DMS53 treated with DMSO at 0.1 percent for 48 hours (cell line): ENCODE measurements around the gene MAPT.
"Not testable (repeated sequence)": the region's sequence is repeated elsewhere in the genome, so short reads cannot be mapped to it uniquely, and the experiment has no call there.

Source experiments
- DNase-seq: peaks from one replicate; lab custom pipeline; 2025; ENCODE audit not compliant: unreplicated experiment; lab: John Stamatoyannopoulos, UW

Gene MAPT

GRCh38 chr17:46003907-46004748, 109.8 kb downstream of the MAPT start:
- DNase-seq = no peak

DNA sequence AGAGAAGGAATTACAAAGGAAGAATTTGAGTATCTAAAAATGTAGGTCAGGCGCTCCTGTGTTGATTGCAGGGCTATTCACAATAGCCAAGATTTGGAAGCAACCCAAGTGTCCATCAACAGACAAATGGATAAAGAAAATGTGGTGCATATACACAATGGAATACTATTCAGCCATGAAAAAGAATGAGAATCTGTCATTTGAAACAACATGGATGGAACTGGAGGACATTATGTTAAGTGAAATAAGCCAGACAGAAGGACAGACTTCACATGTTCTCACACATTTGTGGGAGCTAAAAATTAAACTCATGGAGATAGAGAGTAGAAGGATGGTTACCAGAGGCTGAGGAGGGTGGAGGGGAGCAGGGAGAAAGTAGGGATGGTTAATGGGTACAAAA, 111.7 kb downstream of the MAPT start:
- not testable (repeated sequence) for DNase-seq

DNA sequence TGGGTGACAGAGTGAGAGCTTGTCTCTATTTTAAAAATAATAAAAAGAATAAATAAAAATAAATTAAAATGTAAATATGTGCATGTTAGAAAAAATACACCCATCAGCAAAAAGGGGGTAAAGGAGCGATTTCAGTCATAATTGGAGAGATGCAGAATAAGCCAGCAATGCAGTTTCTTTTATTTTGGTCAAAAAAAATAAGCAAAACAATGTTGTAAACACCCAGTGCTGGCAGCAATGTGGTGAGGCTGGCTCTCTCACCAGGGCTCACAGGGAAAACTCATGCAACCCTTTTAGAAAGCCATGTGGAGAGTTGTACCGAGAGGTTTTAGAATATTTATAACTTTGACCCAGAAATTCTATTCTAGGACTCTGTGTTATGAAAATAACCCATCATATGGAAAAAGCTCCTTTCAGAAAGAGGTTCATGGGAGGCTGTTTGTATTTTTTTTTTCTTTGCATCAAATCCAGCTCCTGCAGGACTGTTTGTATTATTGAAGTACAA, 113.2 kb downstream of the MAPT start:
- DNase-seq = no peak

- DNase-seq = no peak
Measured at GRCh38 chr17:46008591-46008990, 114.2 kb downstream of the MAPT start.

DNA sequence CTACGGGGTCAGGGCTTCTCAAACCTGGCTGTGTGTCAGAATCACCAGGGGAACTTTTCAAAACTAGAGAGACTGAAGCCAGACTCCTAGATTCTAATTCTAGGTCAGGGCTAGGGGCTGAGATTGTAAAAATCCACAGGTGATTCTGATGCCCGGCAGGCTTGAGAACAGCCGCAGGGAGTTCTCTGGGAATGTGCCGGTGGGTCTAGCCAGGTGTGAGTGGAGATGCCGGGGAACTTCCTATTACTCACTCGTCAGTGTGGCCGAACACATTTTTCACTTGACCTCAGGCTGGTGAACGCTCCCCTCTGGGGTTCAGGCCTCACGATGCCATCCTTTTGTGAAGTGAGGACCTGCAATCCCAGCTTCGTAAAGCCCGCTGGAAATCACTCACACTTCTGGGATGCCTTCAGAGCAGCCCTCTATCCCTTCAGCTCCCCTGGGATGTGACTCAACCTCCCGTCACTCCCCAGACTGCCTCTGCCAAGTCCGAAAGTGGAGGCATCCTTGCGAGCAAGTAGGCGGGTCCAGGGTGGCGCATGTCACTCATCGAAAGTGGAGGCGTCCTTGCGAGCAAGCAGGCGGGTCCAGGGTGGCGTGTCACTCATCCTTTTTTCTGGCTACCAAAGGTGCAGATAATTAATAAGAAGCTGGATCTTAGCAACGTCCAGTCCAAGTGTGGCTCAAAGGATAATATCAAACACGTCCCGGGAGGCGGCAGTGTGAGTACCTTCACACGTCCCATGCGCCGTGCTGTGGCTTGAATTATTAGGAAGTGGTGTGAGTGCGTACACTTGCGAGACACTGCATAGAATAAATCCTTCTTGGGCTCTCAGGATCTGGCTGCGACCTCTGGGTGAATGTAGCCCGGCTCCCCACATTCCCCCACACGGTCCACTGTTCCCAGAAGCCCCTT, 115.6 kb downstream of the MAPT start:
- DNase-seq = no peak

DNA sequence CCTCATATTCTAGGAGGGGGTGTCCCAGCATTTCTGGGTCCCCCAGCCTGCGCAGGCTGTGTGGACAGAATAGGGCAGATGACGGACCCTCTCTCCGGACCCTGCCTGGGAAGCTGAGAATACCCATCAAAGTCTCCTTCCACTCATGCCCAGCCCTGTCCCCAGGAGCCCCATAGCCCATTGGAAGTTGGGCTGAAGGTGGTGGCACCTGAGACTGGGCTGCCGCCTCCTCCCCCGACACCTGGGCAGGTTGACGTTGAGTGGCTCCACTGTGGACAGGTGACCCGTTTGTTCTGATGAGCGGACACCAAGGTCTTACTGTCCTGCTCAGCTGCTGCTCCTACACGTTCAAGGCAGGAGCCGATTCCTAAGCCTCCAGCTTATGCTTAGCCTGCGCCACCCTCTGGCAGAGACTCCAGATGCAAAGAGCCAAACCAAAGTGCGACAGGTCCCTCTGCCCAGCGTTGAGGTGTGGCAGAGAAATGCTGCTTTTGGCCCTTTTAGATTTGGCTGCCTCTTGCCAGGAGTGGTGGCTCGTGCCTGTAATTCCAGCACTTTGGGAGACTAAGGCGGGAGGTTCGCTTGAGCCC, 116.3 kb downstream of the MAPT start:
- DNase-seq = no peak

DNA sequence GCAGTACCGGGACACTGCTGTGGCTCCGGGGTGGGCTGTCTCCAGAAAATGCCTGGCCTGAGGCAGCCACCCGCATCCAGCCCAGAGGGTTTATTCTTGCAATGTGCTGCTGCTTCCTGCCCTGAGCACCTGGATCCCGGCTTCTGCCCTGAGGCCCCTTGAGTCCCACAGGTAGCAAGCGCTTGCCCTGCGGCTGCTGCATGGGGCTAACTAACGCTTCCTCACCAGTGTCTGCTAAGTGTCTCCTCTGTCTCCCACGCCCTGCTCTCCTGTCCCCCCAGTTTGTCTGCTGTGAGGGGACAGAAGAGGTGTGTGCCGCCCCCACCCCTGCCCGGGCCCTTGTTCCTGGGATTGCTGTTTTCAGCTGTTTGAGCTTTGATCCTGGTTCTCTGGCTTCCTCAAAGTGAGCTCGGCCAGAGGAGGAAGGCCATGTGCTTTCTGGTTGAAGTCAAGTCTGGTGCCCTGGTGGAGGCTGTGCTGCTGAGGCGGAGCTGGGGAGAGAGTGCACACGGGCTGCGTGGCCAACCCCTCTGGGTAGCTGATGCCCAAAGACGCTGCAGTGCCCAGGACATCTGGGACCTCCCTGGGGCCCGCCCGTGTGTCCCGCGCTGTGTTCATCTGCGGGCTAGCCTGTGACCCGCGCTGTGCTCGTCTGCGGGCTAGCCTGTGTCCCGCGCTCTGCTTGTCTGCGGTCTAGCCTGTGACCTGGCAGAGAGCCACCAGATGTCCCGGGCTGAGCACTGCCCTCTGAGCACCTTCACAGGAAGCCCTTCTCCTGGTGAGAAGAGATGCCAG, 117.6 kb downstream of the MAPT start:
- DNase-seq = no peak

GRCh38 chr17:46012506-46013079, 118.2 kb downstream of the MAPT start:
- DNase-seq = no peak

DNA sequence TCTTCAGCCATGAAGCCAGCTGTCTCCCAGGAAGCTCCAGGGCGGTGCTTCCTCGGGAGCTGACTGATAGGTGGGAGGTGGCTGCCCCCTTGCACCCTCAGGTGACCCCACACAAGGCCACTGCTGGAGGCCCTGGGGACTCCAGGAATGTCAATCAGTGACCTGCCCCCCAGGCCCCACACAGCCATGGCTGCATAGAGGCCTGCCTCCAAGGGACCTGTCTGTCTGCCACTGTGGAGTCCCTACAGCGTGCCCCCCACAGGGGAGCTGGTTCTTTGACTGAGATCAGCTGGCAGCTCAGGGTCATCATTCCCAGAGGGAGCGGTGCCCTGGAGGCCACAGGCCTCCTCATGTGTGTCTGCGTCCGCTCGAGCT, 118.8 kb downstream of the MAPT start:
- DNase-seq = no peak

DNA sequence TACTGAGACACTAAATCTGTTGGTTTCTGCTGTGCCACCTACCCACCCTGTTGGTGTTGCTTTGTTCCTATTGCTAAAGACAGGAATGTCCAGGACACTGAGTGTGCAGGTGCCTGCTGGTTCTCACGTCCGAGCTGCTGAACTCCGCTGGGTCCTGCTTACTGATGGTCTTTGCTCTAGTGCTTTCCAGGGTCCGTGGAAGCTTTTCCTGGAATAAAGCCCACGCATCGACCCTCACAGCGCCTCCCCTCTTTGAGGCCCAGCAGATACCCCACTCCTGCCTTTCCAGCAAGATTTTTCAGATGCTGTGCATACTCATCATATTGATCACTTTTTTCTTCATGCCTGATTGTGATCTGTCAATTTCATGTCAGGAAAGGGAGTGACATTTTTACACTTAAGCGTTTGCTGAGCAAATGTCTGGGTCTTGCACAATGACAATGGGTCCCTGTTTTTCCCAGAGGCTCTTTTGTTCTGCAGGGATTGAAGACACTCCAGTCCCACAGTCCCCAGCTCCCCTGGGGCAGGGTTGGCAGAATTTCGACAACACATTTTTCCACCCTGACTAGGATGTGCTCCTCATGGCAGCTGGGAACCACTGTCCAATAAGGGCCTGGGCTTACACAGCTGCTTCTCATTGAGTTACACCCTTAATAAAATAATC, 119.3 kb downstream of the MAPT start:
- no peak for DNase-seq

GRCh38 chr17:46019408-46019925, 125.1 kb downstream of the MAPT start:
- DNase-seq = not testable (repeated sequence)

DNA sequence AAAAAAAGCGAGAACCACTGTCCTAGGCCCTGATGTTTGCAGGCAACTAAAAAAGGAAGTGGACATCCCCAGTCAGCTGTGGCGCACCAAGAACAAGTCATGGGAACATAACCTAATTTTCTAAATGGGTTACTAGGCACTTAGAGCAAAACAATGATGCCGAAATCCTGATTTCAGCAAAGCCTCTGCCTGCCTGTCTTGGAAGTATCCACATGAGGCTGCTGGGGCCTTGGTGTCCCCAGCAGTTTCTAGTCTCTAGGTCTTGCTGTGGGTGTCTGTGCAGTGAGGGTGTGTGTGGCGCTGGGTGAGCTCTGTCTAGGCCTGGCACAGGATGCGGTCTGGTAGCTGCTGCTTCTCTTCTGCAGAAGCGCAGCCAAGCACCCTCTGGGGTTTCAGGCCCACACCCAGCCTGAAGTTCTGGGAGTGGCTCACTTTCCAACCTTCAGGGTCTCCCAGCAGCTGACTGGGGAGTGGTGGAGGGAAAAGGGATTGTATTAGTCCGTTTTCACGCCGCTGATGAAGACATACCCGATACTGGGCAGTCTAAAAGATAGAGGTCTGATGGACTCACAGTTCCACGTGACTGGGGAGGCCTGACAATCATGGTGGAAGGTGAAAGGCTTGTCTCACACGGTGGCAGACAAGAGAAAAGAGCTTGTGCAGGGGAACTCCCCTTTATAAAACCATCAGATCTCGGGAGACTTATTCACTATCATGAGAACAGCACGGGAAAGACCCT, 125.8 kb downstream of the MAPT start:
- no peak for DNase-seq

DNA sequence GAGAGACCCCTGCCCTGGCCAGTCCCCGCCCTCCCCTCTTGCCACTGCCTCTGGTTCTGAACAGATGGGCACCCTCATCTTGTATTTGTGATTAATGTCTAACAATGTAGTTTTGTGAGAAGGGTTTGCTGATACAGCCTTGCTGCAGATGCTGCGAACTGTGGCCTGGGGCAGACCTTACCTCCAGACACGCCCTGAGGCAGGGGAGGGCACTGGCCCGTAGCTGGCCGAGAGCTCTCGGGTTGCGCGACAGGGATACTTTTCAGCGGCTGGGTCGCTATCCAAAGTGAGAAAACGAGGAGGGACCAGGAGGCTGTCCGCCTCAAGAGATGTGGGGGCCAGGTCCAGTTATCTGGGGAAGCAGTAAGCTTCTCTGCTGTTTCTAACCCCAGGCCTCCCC, 126.6 kb downstream of the MAPT start:
- no peak for DNase-seq

GRCh38 chr17:46023366-46023765, 129.0 kb downstream of the MAPT start:
- DNase-seq = not testable (repeated sequence)

GRCh38 chr17:46023783-46024388, 129.5 kb downstream of the MAPT start:
- DNase-seq = no peak

GRCh38 chr17:46024590-46024989, 130.2 kb downstream of the MAPT start:
- DNase-seq = no peak

DNA sequence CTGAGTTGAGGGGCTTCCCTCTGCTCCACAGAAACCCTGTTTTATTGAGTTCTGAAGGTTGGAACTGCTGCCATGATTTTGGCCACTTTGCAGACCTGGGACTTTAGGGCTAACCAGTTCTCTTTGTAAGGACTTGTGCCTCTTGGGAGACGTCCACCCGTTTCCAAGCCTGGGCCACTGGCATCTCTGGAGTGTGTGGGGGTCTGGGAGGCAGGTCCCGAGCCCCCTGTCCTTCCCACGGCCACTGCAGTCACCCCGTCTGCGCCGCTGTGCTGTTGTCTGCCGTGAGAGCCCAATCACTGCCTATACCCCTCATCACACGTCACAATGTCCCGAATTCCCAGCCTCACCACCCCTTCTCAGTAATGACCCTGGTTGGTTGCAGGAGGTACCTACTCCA, 130.7 kb downstream of the MAPT start:
- no peak for DNase-seq

DNA sequence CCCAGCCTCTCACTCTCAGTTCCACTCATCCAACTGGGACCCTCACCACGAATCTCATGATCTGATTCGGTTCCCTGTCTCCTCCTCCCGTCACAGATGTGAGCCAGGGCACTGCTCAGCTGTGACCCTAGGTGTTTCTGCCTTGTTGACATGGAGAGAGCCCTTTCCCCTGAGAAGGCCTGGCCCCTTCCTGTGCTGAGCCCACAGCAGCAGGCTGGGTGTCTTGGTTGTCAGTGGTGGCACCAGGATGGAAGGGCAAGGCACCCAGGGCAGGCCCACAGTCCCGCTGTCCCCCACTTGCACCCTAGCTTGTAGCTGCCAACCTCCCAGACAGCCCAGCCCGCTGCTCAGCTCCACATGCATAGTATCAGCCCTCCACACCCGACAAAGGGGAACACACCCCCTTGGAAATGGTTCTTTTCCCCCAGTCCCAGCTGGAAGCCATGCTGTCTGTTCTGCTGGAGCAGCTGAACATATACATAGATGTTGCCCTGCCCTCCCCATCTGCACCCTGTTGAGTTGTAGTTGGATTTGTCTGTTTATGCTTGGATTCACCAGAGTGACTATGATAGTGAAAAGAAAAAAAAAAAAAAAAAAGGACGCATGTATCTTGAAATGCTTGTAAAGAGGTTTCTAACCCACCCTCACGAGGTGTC, 131.3 kb downstream of the MAPT start:
- DNase-seq = no peak
